ENCODE measurements around the gene ELOB. TPM values are rescaled to one million over a fixed set of nuclear protein-coding genes. Genes with fewer than 3 reads are reported as not detected.

The ELOB gene
- total RNA-seq, 1 experiment from 2014 or later, result 259 TPM

DNA sequence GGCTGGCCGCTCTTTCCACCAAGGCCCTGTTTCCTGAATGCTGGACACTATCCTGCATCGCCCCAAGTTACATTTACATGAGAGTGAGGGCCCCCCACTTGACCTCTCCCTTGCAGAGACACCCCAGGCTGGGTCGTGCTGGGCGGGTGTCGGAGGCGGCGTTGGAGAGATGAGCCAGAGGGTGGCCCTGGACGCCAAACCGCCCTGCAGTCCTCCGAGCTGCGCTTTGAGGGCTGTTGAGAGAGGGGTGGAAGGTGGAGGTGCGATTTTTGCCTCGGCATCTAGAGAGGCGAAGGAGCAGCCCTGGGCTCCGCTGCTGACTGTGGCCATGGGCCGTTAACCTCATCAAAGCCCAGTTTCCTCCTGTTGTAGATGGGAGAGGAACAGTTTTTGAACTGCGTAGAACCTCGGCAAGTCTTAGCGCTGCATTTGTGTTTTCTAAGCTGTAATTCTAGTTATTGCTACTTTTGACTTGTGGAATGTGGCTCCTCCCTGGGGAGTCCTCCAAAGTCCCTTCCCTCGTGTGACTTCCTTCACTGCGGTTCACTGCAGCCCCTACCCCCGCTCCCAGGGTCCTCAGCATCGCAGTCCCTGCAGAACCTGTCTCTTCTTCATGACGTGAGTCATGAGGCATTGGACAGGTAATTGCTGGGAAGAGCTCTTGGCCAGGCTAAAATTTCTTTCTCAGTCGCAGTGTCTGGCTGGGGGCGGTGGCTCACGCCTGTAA, 986 bp upstream of the ELOB start:
- TSS peak; percentile 56 for BruUV-seq (replicated peaks)
- ChIA-PET POLR2A (ENCODE audit: unreplicated experiment) (interaction anchor here (0.6 to 1.0 kb wide), 5 partner anchors 49 to 105 kb away, joined by 3 to 10 read pairs (median 7); partner anchors contain the start of genes FLYWCH2 and PRSS22), CTCF (interaction anchor here (0.5 to 0.6 kb wide), 2 partner anchors 18 to 57 kb away, joined by 5 to 7 read pairs; no protein-coding TSS in a partner anchor)
- 0 out of 2 replicates have a peak, but pooled peaks cover 4% of the 10 kb centered on the region for H3K36me3 ChIP-seq (ENCODE audit: low read depth)
- H2AFZ ChIP-seq, result no peak overlapping the region
- H3K4me2 ChIP-seq, result peak overlapping the region; percentile 93
- H3K27me3 ChIP-seq (ENCODE audit: insufficient read depth, low read depth), result no peaks in the 10 kb centered on the region
- H3K27ac ChIP-seq, result peak overlapping the region; percentile 94
- peak overlapping the region; percentile 62 for H3K4me3 ChIP-seq
- intact Hi-C loops (cut with micrococcal nuclease; ENCODE audit: unreplicated experiment), result loop anchor here (1.0 to 5.0 kb wide), 4 partner anchors 17 to 81 kb away; partner anchors contain the start of genes PRSS21, PRSS22 and ZG16B
- peaks cover 43% of the 10 kb centered on the region for H3F3A ChIP-seq (ENCODE audit: insufficient read depth, low read depth)
- H3K4me1 ChIP-seq (replicated peaks; ENCODE audit: insufficient read depth), result peaks cover 20% of the 10 kb centered on the region
- peaks cover 8% of the 10 kb centered on the region for H4K20me1 ChIP-seq (ENCODE audit: insufficient read depth)
- no peaks in the 10 kb centered on the region for H3K9me3 ChIP-seq (ENCODE audit: insufficient read depth, low read depth)
- no peak for TF ChIP-seq CTCF (conservative IDR thresholded peaks at IDR 0.05)
- TF ChIP-seq EZH2 (IDR thresholded peaks at IDR 0.05; ENCODE audit: low read depth), result no peak
- H3K79me2 ChIP-seq (ENCODE audit: low read depth), result peaks cover 51% of the 10 kb centered on the region
- H3K9me2 ChIP-seq (ENCODE audit: insufficient read depth), result no peaks in the 10 kb centered on the region
- DNase-seq, result peak; percentile 53 to 65

- Histone ChIP-seq H4K20me1 (ENCODE audit: insufficient read depth) (peaks cover 16% of the 10 kb centered on the region), H3K4me2 (peak overlapping the region; percentile 99), H3K79me2 (ENCODE audit: low read depth) (peaks cover 51% of the 10 kb centered on the region), H3K4me1 (replicated peaks; ENCODE audit: insufficient read depth) (peaks cover 20% of the 10 kb centered on the region), H3K27me3 (ENCODE audit: insufficient read depth, low read depth) (no peaks in the 10 kb centered on the region), H3K4me3 (peak overlapping the region; percentile 78), H3F3A (ENCODE audit: insufficient read depth, low read depth) (peaks cover 58% of the 10 kb centered on the region), H3K9me3 (ENCODE audit: insufficient read depth, low read depth) (no peaks in the 10 kb centered on the region), H3K36me3 (ENCODE audit: low read depth) (0 out of 2 replicates have a peak, but pooled peaks cover 4% of the 10 kb centered on the region), H3K9me2 (ENCODE audit: insufficient read depth) (no peaks in the 10 kb centered on the region), H3K27ac (no peak overlapping the region), H2AFZ (peak overlapping the region; percentile 72; the same call in 1 of the 2 replicates)
- no TSS peak for BruUV-seq (replicated peaks)
- ChIA-PET CTCF (interaction anchor here (0.6 kb wide), 1 partner anchor 16 kb away, joined by 3 read pairs; no protein-coding TSS in a partner anchor), POLR2A (ENCODE audit: unreplicated experiment) (interaction anchor here (0.6 kb wide), 2 partner anchors 25 to 57 kb away, joined by 3 read pairs; no protein-coding TSS in a partner anchor)
- TF ChIP-seq EZH2 (IDR thresholded peaks at IDR 0.05; ENCODE audit: low read depth) (no peak), CTCF (conservative IDR thresholded peaks at IDR 0.05) (no peak)
- intact Hi-C loops (cut with micrococcal nuclease; ENCODE audit: unreplicated experiment), result loop anchor here (2.0 to 5.0 kb wide), 2 partner anchors 41 to 82 kb away; partner anchors contain the start of genes PRSS21 and PRSS22
- DNase-seq, result no peak
These were observed 460 bp downstream of the ELOB start for GRCh38 chr16:2776500-2777139.
